GM10266 (cell line): Measurements from ENCODE around the gene MARVELD1.
A peak's percentile ranks its signal among the peaks of the same experiment; 100 is the strongest.
"Not testable (repeated sequence)": the region's sequence is repeated elsewhere in the genome, so short reads cannot be mapped to it uniquely, and the experiment has no call there.

ENCODE experiments used
- DNase-seq: peaks from one replicate; pipeline ENCODE4 v3.0.0; 2012; ENCODE audit errors: extremely low spot score
- CTCF ChIP-seq: IDR thresholded peaks from 2 replicates; pipeline ENCODE4 v1.5.1; 2012; ENCODE audit warnings: mild to moderate bottlenecking, low read depth; ENCODE audit not compliant: control insufficient read depth, insufficient read depth; ENCODE audit errors: missing control alignments

MARVELD1 gene

GRCh38 chr10:97686301-97686961, 27.1 kb upstream of the MARVELD1 start:
- DNase-seq, result no peak
- no peak for TF ChIP-seq CTCF

- DNase-seq, result peak; percentile 95
- TF ChIP-seq CTCF, result no peak
Measured at GRCh38 chr10:97686962-97687784, 26.4 kb upstream of the MARVELD1 start, which contains the start of gene AVPI1. TSS of gene AVPI1 (minus strand) at chr10:97687241. CDS start at chr10:97679905, 7,336 bp downstream.

- no peak for DNase-seq
- no peak for TF ChIP-seq CTCF
Measured at GRCh38 chr10:97687785-97688781, 25.4 kb upstream of the MARVELD1 start.

GRCh38 chr10:97689559-97690020, 23.9 kb upstream of the MARVELD1 start:
- no peak for DNase-seq
- no peak for TF ChIP-seq CTCF

GRCh38 chr10:97690133-97690532, 23.4 kb upstream of the MARVELD1 start:
- DNase-seq, result no peak
- TF ChIP-seq CTCF, result no peak

GRCh38 chr10:97698072-97698655, 15.4 kb upstream of the MARVELD1 start:
- DNase-seq, result not testable (repeated sequence)
